Kasumi-1 (cell line): ENCODE data around the gene PDK2.
"Not testable (repeated sequence)": the region's sequence is repeated elsewhere in the genome, so short reads cannot be mapped to it uniquely, and the experiment has no call there.

Source experiments
- DNase-seq, 2 experiments: peaks; one replicate each; lab custom pipeline; 2025; lab: John Stamatoyannopoulos, UW

Gene PDK2

GRCh38 chr17:50058296-50058953 lies 36.7 kb upstream of the PDK2 start:
- DNase-seq = no peak

- DNase-seq = no peak
Observed at GRCh38 chr17:50059256-50059655, 35.9 kb upstream of the PDK2 start.

- DNase-seq = no peak
Observed at GRCh38 chr17:50059759-50060273, 35.3 kb upstream of the PDK2 start.

- DNase-seq = no peak
Observed at GRCh38 chr17:50060951-50061712, 34.0 kb upstream of the PDK2 start.

- not testable (repeated sequence) for DNase-seq
Observed at GRCh38 chr17:50061713-50062045, 33.5 kb upstream of the PDK2 start.

GRCh38 chr17:50062293-50063243 lies 32.6 kb upstream of the PDK2 start:
- DNase-seq = no peak

- no peak for DNase-seq
Observed at GRCh38 chr17:50063561-50064252, 31.4 kb upstream of the PDK2 start.

GRCh38 chr17:50064253-50065001 lies 30.7 kb upstream of the PDK2 start:
- peak; percentile 90 to 95 for DNase-seq

GRCh38 chr17:50065056-50065455 lies 30.1 kb upstream of the PDK2 start:
- DNase-seq = no peak

GRCh38 chr17:50066995-50067394 lies 28.2 kb upstream of the PDK2 start:
- no peak for DNase-seq

GRCh38 chr17:50067996-50068395 lies 27.2 kb upstream of the PDK2 start:
- no peak for DNase-seq

GRCh38 chr17:50070908-50071680 lies 24.1 kb upstream of the PDK2 start:
- no peak for DNase-seq

- no peak for DNase-seq
Observed at GRCh38 chr17:50071692-50072091, 23.5 kb upstream of the PDK2 start.

- no peak for DNase-seq
Observed at GRCh38 chr17:50072130-50072529, 23.0 kb upstream of the PDK2 start.

GRCh38 chr17:50072925-50073324 lies 22.2 kb upstream of the PDK2 start:
- no peak for DNase-seq

- no peak for DNase-seq
Observed at GRCh38 chr17:50074227-50074626, 20.9 kb upstream of the PDK2 start.

GRCh38 chr17:50075446-50076032 lies 19.6 kb upstream of the PDK2 start:
- DNase-seq = no peak

- no peak for DNase-seq
Observed at GRCh38 chr17:50076221-50076590, 18.9 kb upstream of the PDK2 start.

- no peak for DNase-seq
Observed at GRCh38 chr17:50076591-50077235, 18.4 kb upstream of the PDK2 start.
